ENCODE results near the gene RALA.

DNA sequence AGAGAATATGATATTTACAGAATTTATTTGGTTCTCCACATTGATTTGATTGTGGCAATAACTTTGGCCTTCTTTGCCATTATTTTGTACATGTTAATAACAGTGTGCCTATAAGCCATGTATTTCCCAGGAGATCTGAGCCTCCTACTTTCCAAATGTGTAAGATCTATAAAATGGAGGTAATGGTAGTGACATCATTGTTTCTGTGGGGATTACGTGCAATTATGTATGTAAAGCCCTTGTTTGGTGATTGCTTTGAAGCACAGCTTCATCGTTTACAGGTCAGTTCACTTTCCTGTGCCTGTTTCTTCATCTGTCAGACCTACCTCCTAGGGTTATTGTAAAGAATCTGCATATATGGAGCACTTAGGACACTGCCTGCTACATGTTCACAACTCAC is 39.8 kb upstream of the RALA start:
- no peak for TF ChIP-seq EZH2 (IDR thresholded peaks at IDR 0.05; ENCODE audit: borderline replicate concordance, control insufficient read depth, low read depth, low read length)
- TF ChIP-seq RAD21 (IDR thresholded peaks at IDR 0.05; ENCODE audit: insufficient read depth, low read depth, low read length), result no peak
- TF ChIP-seq, protein P1, sequence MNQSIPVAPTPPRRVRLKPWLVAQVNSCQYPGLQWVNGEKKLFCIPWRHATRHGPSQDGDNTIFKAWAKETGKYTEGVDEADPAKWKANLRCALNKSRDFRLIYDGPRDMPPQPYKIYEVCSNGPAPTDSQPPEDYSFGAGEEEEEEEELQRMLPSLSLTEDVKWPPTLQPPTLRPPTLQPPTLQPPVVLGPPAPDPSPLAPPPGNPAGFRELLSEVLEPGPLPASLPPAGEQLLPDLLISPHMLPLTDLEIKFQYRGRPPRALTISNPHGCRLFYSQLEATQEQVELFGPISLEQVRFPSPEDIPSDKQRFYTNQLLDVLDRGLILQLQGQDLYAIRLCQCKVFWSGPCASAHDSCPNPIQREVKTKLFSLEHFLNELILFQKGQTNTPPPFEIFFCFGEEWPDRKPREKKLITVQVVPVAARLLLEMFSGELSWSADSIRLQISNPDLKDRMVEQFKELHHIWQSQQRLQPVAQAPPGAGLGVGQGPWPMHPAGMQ (IDR thresholded peaks at IDR 0.05; ENCODE audit: borderline replicate concordance), result no peak
- no peak for TF ChIP-seq POLR2AphosphoS5 (IDR thresholded peaks at IDR 0.05; ENCODE audit: low read length)
- no peak for TF ChIP-seq MAX (IDR thresholded peaks at IDR 0.05; ENCODE audit: low read depth, low read length)
- TF ChIP-seq EGR1 (IDR thresholded peaks at IDR 0.05; ENCODE audit: borderline replicate concordance in 1 of 2, low read depth in 2 of 2, low read length in 2 of 2), result no peak
- TF ChIP-seq CTCF (IDR thresholded peaks at IDR 0.05 in 2 of 3, conservative IDR thresholded peaks at IDR 0.05 in 1 of 3; ENCODE audit: control insufficient read depth in 2 of 3, extremely low read depth in 1 of 3, insufficient read depth in 1 of 3, low read depth in 3 of 3, low read length in 3 of 3), result no peak
- TF ChIP-seq, protein P2, sequence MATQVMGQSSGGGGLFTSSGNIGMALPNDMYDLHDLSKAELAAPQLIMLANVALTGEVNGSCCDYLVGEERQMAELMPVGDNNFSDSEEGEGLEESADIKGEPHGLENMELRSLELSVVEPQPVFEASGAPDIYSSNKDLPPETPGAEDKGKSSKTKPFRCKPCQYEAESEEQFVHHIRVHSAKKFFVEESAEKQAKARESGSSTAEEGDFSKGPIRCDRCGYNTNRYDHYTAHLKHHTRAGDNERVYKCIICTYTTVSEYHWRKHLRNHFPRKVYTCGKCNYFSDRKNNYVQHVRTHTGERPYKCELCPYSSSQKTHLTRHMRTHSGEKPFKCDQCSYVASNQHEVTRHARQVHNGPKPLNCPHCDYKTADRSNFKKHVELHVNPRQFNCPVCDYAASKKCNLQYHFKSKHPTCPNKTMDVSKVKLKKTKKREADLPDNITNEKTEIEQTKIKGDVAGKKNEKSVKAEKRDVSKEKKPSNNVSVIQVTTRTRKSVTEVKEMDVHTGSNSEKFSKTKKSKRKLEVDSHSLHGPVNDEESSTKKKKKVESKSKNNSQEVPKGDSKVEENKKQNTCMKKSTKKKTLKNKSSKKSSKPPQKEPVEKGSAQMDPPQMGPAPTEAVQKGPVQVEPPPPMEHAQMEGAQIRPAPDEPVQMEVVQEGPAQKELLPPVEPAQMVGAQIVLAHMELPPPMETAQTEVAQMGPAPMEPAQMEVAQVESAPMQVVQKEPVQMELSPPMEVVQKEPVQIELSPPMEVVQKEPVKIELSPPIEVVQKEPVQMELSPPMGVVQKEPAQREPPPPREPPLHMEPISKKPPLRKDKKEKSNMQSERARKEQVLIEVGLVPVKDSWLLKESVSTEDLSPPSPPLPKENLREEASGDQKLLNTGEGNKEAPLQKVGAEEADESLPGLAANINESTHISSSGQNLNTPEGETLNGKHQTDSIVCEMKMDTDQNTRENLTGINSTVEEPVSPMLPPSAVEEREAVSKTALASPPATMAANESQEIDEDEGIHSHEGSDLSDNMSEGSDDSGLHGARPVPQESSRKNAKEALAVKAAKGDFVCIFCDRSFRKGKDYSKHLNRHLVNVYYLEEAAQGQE (IDR thresholded peaks at IDR 0.05; ENCODE audit: low read depth, low read length), result no peak
- no peak for TF ChIP-seq RCOR1 (conservative IDR thresholded peaks at IDR 0.05; ENCODE audit: low read depth, low read length)
- no peak for TF ChIP-seq KDM1A (IDR thresholded peaks at IDR 0.05; ENCODE audit: borderline replicate concordance)
- TF ChIP-seq RAD51 (IDR thresholded peaks at IDR 0.05), result no peak
- no peak for TF ChIP-seq NRF1 (conservative IDR thresholded peaks at IDR 0.05; ENCODE audit: low read depth, low read length)
